GM03348 (cell line): ENCODE results near the gene GALNT1.

ENCODE experiments used
- DNase-seq: peaks from one replicate; pipeline ENCODE4 v3.0.0; 2012; ENCODE audit warnings: low spot score

The GALNT1 gene

GRCh38 chr18:35582899-35583558, 1.5 kb downstream of the GALNT1 start:
- no peak for DNase-seq

GRCh38 chr18:35584735-35585134, 3.2 kb downstream of the GALNT1 start:
- no peak for DNase-seq

DNA sequence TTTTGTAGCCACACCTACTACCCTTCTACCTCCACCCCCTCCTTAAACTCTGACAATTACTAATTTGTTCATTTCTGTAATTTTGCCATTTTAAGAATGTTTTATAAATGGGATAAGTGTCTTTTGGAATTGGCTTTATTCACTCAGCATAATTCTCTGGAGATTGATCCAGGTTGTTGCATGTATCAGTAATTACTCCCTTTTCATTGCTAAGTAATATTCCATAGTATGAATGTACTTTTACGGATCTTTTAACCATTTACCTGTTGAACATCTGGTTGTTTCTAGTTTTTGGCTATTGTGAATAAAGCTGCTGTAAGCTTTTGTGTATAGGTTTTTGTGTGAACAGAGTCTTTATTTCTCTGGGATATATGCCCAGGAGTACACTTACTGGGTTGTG, 4.1 kb downstream of the GALNT1 start:
- no peak for DNase-seq

- DNase-seq, result no peak
Observed at GRCh38 chr18:35588122-35588521, 6.6 kb downstream of the GALNT1 start.

GRCh38 chr18:35588995-35589394, 7.5 kb downstream of the GALNT1 start:
- DNase-seq, result no peak

DNA sequence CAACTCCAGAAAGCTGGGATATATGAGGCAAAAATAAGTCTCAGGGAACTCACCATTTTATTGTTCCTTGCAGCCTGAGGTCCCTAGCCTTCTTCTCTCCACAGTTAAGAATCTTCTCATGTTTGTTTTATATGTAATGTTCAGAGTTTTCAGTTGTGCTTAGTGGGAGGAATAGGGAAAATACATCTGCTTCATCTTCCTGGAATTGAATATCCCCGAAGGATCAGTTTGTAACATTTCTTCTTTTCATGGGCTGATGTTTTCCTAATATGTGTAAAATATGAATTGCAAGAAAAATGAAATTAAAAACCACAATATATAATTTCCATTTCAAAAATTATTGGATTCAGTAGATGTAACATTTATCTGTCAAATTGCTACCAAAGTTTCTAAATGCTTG, 8.0 kb downstream of the GALNT1 start:
- DNase-seq, result no peak

- no peak for DNase-seq
Observed at GRCh38 chr18:35590935-35591334, 9.4 kb downstream of the GALNT1 start.

- no peak for DNase-seq
Observed at GRCh38 chr18:35592298-35592697, 10.8 kb downstream of the GALNT1 start.

DNA sequence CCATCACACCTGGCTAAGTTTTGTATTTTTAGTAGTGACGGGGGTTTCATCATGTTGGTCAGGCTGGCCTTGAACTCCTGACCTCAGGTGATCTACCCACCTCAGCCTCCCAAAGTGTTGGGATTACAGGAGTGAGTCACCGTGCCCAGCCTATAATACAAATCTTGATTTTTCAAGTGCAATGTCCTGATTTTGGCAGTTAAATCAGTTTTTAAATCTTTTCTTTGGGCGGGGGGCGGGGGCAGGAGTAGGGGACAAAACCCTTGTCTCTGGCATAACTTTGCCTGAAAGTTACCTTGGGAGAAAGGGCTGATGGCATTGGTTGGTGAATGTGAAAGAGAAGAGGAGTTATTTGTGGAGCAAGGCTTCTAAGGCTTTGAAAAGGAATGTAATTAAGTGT, 12.3 kb downstream of the GALNT1 start:
- DNase-seq, result no peak

GRCh38 chr18:35597758-35598157, 16.2 kb downstream of the GALNT1 start:
- DNase-seq, result no peak

- DNase-seq, result no peak
Observed at GRCh38 chr18:35602193-35602820, 20.8 kb downstream of the GALNT1 start.

- DNase-seq, result no peak
Observed at GRCh38 chr18:35603008-35603407, 21.5 kb downstream of the GALNT1 start.

DNA sequence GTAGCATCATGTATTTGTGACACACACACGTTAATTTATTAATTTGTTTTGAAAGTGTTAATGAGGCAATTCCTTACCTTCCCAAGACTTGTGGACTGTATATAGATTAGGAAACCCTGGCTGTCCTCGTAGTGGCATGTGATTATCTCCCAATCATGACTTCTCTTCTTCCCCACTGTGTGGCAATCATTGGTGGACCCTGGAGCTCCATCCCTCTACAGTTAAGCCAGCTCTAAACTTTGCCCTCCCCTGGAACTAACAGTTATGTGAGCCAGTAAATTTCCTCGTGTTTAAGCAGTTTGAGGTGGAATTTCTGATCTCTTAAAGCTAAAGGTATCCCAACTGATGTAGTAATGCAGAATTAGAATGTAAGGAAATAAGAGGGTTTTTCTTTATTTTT, 22.0 kb downstream of the GALNT1 start:
- no peak for DNase-seq

GRCh38 chr18:35604369-35604768, 22.8 kb downstream of the GALNT1 start:
- no peak for DNase-seq

GRCh38 chr18:35605686-35606417, 24.3 kb downstream of the GALNT1 start:
- no peak for DNase-seq

DNA sequence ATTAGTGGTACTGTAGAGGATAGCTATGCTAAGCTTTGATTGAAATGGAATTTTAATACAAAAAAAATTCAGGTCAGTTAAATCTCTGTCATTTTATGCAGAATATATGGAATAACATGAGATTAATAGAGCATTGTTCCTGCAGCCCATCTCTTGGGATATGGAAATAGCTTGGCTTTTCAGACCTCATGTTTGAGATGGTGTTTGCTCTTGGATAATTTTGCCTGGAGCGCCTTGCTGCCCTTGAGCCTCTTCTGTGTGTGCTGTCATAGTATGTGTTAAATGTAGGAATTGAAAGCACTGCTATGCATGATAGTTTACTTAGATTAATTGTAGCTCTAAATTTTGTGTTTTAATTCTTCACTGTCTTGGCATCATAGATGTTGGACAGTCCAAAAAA, 27.7 kb downstream of the GALNT1 start:
- DNase-seq, result no peak

GRCh38 chr18:35610089-35610488, 28.5 kb downstream of the GALNT1 start:
- DNase-seq, result no peak

- DNase-seq, result no peak
Observed at GRCh38 chr18:35610724-35611123, 29.2 kb downstream of the GALNT1 start.

DNA sequence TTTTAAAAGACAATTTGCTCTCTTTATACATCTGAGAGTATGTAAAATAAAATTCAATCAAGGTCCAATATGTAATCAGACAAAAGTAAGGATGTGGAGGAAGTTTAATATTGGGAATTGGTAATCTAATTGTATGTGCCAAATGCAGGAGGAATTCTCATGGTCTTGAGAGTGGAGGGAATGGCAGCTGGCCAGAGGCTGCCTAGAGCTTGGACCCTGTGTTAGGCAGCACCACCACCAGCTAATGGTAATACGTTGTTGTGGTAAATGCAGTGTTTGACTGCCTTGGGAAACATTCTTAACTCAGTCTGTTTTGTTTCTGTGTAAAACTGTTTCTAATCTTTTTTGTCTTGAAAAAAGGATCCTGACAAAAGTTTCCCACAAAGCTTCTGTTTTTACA, 30.0 kb downstream of the GALNT1 start:
- DNase-seq, result no peak

DNA sequence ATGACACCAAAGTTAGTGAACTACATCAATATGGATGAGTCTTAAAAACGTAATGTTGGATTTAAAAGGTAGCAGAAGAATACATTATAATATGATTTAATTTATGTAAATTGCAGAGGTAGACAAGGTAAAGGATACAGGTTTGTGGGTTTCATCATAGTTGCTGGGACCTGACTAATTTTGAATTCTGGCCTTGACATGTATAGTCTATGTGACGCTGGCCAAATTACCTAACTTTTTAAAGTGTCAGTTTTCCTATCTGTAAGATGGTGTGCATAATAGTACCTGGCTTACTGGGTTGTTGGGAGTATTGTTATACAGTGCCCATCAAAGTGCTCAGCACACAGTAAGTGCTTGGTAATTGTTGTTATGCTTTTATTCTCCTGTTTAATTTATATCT, 34.5 kb downstream of the GALNT1 start:
- DNase-seq, result no peak

GRCh38 chr18:35616664-35617423, 35.3 kb downstream of the GALNT1 start:
- peak; percentile 23 for DNase-seq

DNA sequence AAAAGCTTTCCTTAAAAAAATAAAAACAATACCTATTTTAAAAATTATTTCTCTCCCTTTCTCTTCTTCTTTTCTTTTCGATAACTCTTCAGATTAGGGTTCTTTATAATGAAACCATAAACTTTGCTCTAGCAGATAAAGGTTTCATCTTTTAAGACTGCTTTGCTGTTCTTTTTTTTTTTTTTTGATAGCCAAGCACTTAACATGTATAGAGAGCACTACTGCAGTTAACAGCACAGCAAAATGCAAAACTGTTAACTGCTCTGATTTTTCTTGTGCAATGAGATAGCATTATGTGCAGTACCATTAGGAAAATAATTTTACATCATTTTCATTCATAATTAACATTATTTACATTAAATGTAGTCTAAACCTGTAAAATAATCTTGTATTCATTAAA, 36.3 kb downstream of the GALNT1 start:
- no peak for DNase-seq

DNA sequence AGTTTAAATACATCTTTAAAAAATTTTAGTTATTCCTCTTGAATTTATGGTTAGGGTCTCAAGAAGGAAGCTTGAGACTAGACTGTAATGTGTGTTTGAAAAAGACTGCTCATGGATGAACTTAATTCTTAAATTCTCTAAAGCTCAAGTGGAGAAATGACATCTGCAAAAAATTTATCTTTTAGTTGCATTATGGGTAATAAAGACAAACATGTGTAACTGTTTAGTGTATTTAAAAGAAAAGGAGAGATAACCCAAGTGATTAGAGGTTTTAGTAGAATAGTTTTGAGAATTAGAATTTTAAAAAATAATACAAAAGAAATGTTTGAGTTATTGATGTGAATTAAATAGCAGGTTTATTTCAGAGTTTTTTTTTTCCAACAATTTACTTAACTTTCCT, 36.7 kb downstream of the GALNT1 start:
- no peak for DNase-seq
